Left lung (tissue), 10 donors: ENCODE data around the gene AASS. TPM values are rescaled to one million over a fixed set of nuclear protein-coding genes. Genes with fewer than 3 reads are reported as not detected.

Experiments used
- ATAC-seq: fragments of 200-7000 bp; cut with Tn5 transposase; one replicate; pipeline ENCODE4 v1.9.1; 2020; ENCODE audit warnings: moderate library complexity
- DNase-seq, 4 donors: peaks; one replicate each; pipeline ENCODE4 v3.0.0-alpha.2; 2013 to 2020
- H3K27ac ChIP-seq, 2 donors: fragments of 200-600 bp; sonication (generic) in 1 of 2; one replicate each; pipeline versions ENCODE4 v1.5.0 to v1.8.0; 2020 to 2021
- H3K27me3 ChIP-seq, 2 donors: fragments of 200-600 bp; sonication (generic) in 1 of 2; one replicate each; pipeline versions ENCODE4 v1.5.0 to v1.8.0; 2020 to 2021
- H3K36me3 ChIP-seq, 2 donors: fragments of 200-600 bp; sonication (generic) in 1 of 2; one replicate each; pipeline versions ENCODE4 v1.5.0 to v1.8.0; 2020 to 2021
- H3K4me1 ChIP-seq, 2 donors: fragments of 200-600 bp; one replicate each; pipeline ENCODE4 v1.8.0; 2021
- H3K4me3 ChIP-seq, 2 donors: fragments of 200-600 bp; sonication (generic) in 1 of 2; one replicate each; pipeline versions ENCODE4 v1.5.0 to v1.8.0; 2020 to 2021; ENCODE audit warnings: mild to moderate bottlenecking in 1 of 2
- H3K9me3 ChIP-seq, 2 donors: fragments of 200-600 bp; sonication (generic) in 1 of 2; one replicate each; pipeline versions ENCODE4 v1.5.0 to v1.8.0; 2020 to 2021
- intact Hi-C, 2 donors: fragments of 100-400 bp; cut with DNase I; formaldehyde crosslinking; loops; one replicate each; pipeline versions ENCODE4 v1.11.2 to v1.14.2; 2022
- polyA plus RNA-seq, 6 donors: library from polyadenylated mRNA; unstranded; fragments of 120-200 nt; gene quantifications; one replicate each; pipeline ENCODE4 v1.2.1, GENCODE V29; 2013; ENCODE audit not compliant: insufficient read length in 6 of 6
- total RNA-seq, 2 donors: library from RNA; stranded (reverse); fragmentation: NEBNext Ultra II Directional; extraction: Animal tissue kit (Norgen Biotek cat#: 25700); gene quantifications; one replicate each; pipeline ENCODE4 v1.2.1, GENCODE V29; 2021
- TF ChIP-seq, protein P1 (sequence below), 2 donors: fragments of 200-600 bp; sonication (generic) in 1 of 2; IDR thresholded peaks; one replicate each; pipeline versions ENCODE4 v1.5.0 to v1.8.0; 2021; ENCODE audit warnings: antibody characterized with exemption in 2 of 2
- donor health status: DM: no; HTN: yes; CAD: no.
- donor health status: DM: no; HTN: no; CAD: no.

Gene AASS
- total and polyA plus RNA-seq, 8 donors = 27.4 to 70.5 (median 59.5) TPM

DNA sequence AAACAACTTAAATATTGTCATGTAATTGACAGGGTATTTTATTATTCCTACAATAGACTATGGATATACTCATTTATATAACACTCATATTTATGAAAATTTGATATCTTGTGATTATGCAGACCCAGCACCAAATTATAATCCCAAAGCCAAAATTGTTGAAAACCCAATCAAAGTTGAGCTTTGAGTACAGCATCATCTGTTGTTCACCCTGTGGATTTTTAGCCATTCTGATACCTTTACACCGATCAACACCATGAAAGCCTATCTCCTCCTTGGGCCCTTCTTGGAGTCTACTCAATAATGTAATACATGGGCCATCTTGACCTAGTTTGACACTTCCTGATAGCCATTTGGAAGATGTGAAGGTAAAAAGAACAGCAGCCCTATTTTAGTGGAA lies 49.5 kb downstream of the AASS start:
- H3K9me3 ChIP-seq = no peaks in the 10 kb centered on the region
- H3K27ac ChIP-seq = no peak overlapping the region
- H3K4me3 ChIP-seq = no peak overlapping the region
- DNase-seq = no peak
- no peaks in the 10 kb centered on the region for H3K4me1 ChIP-seq
- intact Hi-C loops = no loop called here
- peaks cover 0 to 7% of the 10 kb centered on the region in 2 donors for H3K36me3 ChIP-seq
- TF ChIP-seq, protein P1, sequence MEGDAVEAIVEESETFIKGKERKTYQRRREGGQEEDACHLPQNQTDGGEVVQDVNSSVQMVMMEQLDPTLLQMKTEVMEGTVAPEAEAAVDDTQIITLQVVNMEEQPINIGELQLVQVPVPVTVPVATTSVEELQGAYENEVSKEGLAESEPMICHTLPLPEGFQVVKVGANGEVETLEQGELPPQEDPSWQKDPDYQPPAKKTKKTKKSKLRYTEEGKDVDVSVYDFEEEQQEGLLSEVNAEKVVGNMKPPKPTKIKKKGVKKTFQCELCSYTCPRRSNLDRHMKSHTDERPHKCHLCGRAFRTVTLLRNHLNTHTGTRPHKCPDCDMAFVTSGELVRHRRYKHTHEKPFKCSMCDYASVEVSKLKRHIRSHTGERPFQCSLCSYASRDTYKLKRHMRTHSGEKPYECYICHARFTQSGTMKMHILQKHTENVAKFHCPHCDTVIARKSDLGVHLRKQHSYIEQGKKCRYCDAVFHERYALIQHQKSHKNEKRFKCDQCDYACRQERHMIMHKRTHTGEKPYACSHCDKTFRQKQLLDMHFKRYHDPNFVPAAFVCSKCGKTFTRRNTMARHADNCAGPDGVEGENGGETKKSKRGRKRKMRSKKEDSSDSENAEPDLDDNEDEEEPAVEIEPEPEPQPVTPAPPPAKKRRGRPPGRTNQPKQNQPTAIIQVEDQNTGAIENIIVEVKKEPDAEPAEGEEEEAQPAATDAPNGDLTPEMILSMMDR (IDR thresholded peaks at IDR 0.05) = no peak
- H3K27me3 ChIP-seq = no peaks in the 10 kb centered on the region
- no peak for ATAC-seq

DNA sequence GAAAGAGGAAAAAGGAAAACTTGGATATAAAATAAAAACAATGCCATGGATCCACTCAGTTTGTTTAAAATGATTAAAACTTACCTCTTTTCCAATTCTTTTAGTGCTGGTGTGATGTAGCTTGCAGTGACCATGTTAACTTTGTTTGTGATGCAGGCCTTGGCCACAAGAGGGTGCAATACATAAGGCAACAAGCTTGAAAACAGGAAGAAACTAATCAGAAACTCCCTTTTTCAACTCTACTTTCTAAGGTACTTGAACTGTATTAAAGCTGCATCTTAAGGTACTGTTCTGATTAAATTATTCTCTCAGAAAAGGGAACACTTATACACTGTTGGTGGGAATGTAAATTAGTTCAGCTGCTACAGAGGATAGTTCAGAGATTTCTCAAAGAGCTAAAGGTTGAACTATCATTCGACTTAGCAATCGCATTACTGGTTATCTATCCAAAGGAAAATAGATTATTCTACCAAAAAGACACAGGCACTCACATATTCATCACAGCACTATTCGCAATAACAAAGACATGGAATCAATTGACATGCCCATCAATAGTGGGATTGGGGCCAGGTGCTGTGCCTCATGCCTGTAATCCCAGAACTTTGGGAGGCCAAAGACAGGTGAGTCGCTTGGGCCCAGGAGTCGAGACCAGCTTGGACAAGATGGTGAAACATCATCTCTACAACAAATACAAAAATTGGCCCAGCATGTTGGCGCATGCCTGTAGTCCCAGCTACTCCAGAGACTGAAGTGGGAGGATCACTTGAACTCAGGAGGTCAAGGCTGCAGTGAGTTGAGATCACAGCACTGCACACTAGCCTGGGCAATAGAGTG lies 50.9 kb downstream of the AASS start:
- peaks cover 0 to 10% of the 10 kb centered on the region in 2 donors for H3K36me3 ChIP-seq
- TF ChIP-seq, protein P1 (IDR thresholded peaks at IDR 0.05) = peak; percentile 60 to 85
- no peak overlapping the region for H3K4me3 ChIP-seq
- ATAC-seq (peak; percentile 92), DNase-seq (peak in 3 of 4 donors; percentile 23 to 64 (median 49))
- no peaks in the 10 kb centered on the region for H3K4me1 ChIP-seq
- no peaks in the 10 kb centered on the region for H3K9me3 ChIP-seq
- H3K27ac ChIP-seq = no peak overlapping the region
- H3K27me3 ChIP-seq = no peaks in the 10 kb centered on the region
- intact Hi-C loops = no loop called here

DNA sequence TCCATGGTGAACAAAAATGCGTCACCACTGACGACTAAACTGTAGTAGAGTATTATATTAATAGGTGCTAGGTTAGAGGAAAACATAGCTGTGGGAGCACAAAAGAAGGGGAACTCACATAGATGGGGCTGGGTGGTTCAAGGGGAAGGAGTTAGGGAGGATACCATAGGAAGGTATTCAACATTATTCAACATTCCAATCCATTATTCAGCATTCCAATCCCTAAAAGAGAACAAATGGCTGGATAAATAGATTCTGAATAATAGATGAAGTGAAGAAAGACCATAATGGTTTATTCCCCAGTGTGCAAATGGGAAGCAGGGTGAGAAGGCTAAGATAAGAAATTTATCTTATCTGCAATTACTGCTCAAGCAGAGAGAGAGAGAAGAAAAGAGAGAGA lies 61.4 kb downstream of the AASS start:
- TF ChIP-seq, protein P1 (IDR thresholded peaks at IDR 0.05) = no peak
- H3K36me3 ChIP-seq = peaks cover 0 to 35% of the 10 kb centered on the region in 2 donors
- no peaks in the 10 kb centered on the region for H3K9me3 ChIP-seq
- no peak overlapping the region for H3K4me3 ChIP-seq
- no peak overlapping the region for H3K27ac ChIP-seq
- H3K4me1 ChIP-seq = no peaks in the 10 kb centered on the region
- intact Hi-C loops = no loop called here
- ATAC-seq (no peak), DNase-seq (no peak)
- H3K27me3 ChIP-seq = no peaks in the 10 kb centered on the region

DNA sequence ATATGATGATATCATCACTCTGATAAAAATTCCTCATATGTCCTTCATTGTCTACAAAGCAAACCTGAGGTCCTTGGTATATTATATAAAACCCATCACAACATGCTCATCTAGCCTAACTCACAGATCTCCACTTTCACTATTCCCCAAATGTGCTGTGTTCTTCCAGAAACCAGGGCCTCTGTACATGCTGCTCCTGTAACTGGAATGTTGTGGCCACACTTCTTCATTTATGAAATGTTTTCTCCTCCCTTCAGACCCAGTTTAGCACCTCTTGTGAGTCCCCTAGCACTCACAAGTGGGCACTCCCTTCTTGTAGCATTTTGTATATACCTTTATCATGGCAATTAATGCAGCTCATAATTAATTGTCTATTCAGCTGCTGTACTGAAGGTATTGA lies 61.9 kb downstream of the AASS start:
- ATAC-seq = no peak
- DNase-seq = no peak
- peaks cover 0 to 41% of the 10 kb centered on the region in 2 donors for H3K36me3 ChIP-seq
- intact Hi-C loops = no loop called here
- no peaks in the 10 kb centered on the region for H3K27me3 ChIP-seq
- TF ChIP-seq, protein P1 (IDR thresholded peaks at IDR 0.05) = no peak
- no peaks in the 10 kb centered on the region for H3K4me1 ChIP-seq
- no peaks in the 10 kb centered on the region for H3K9me3 ChIP-seq
- no peak overlapping the region for H3K4me3 ChIP-seq
- no peak overlapping the region for H3K27ac ChIP-seq

DNA sequence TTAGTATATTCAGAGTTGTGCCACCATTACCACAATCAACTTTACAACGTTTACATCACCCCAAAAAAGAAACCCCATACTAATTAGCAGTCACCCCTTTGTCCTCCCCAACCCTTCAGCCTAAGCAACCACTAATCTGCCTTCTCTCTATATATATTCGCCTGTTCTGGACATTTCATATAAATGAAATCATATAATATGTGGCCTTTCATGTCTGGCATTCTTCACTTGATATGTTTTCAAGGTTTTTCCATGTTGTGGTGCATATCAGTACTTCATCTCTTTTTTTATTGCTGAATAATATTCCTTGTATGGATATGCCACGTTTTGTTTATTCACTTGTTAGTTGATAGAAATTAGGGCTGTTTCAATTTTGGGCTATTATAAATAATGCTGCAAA lies 70.4 kb downstream of the AASS start:
- intact Hi-C loops = no loop called here
- H3K9me3 ChIP-seq = no peaks in the 10 kb centered on the region
- TF ChIP-seq, protein P1 (IDR thresholded peaks at IDR 0.05) = no peak

More for the DNA sequence above, 70.4 kb downstream of the AASS start:
- Histone ChIP-seq H3K36me3 (peaks cover 0 to 46% of the 10 kb centered on the region in 2 donors), H3K4me3 (no peak overlapping the region), H3K4me1 (no peaks in the 10 kb centered on the region), H3K27ac (no peak overlapping the region), H3K27me3 (no peaks in the 10 kb centered on the region)
- ATAC-seq = no peak
- DNase-seq = no peak
